ENCODE results near the gene POU3F1. TPM values are rescaled to one million over a fixed set of nuclear protein-coding genes. Genes with fewer than 3 reads are reported as not detected.

POU3F1 gene
- total RNA-seq, 1 donor from 2014 or later, result 0.45 TPM

DNA sequence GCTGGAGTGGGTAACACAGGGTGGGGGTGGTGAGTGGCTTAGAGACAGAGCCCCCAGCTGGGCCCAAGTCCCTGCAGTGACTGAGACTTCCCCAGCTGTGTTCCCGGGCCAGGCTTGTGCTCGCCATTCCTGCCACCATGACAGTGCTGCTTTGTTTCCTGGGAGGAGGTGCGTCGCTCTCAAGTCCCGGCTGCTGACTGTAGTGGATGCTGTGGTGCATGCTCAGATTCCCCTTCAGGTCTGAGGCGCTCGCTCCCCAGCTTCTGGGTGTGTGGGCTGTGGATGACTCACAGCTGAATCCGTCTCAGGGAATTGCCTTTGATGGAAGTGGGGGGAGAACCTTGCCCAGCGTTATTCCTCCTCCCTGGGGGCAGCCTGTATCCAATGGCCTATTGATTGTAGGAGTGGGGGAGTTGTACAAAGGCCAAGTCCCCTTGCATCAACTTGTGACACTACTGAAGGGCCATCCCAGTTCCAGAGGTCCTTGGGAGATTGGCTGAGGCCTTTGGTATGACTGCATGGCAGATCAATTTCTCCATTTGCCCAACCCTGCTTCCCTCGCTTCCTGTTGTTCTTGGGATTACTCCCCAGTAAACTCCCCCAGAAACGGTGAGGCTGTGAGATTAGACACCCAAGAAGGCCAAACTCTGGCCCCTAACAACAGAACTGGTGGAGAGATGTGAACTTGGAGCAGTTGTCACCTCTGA is 17.8 kb upstream of the POU3F1 start:
- no peak overlapping the region for H3K27ac Mint-ChIP-seq

DNA sequence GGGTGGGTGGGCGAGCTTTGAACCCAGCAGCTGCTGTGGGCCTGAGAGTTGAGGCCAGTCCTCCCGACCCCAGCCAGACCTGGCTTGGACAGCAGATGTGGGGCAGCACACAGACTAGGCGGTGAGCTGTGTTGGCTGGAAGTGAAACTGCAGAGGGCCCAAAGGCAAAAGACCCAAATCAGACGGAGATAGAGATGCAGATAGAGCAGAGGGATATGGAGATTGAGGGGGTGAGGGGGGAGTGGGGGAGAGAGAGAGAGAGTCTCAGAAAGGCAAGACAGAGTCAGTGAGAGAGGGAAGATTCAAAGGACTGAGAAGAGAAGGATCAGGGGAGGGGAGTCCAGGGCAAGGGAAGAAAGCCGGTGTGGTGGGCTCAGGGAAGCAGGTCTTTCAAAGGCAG is 17.0 kb upstream of the POU3F1 start:
- H3K4me1 Mint-ChIP-seq, result no peaks in the 10 kb centered on the region
- no peaks in the 10 kb centered on the region for H3K36me3 Mint-ChIP-seq
- DNase-seq (ENCODE audit: low spot score in 2 of 2, unreplicated experiment in 2 of 2), result no peak
- H3K4me3 Mint-ChIP-seq, result no peak overlapping the region
- peaks cover 89% of the 10 kb centered on the region for H3K27me3 Mint-ChIP-seq (ENCODE audit: low read depth)
- no peak overlapping the region for H3K27ac Mint-ChIP-seq
- no peaks in the 10 kb centered on the region for H3K9me3 Mint-ChIP-seq
- TF ChIP-seq, protein P1, sequence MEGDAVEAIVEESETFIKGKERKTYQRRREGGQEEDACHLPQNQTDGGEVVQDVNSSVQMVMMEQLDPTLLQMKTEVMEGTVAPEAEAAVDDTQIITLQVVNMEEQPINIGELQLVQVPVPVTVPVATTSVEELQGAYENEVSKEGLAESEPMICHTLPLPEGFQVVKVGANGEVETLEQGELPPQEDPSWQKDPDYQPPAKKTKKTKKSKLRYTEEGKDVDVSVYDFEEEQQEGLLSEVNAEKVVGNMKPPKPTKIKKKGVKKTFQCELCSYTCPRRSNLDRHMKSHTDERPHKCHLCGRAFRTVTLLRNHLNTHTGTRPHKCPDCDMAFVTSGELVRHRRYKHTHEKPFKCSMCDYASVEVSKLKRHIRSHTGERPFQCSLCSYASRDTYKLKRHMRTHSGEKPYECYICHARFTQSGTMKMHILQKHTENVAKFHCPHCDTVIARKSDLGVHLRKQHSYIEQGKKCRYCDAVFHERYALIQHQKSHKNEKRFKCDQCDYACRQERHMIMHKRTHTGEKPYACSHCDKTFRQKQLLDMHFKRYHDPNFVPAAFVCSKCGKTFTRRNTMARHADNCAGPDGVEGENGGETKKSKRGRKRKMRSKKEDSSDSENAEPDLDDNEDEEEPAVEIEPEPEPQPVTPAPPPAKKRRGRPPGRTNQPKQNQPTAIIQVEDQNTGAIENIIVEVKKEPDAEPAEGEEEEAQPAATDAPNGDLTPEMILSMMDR (IDR thresholded peaks at IDR 0.05; ENCODE audit: unreplicated experiment), result no peak

More for the DNA sequence above, 17.8 kb upstream of the POU3F1 start:
- Mint-ChIP-seq H3K4me3 (no peak overlapping the region), H3K9me3 (no peaks in the 10 kb centered on the region), H3K4me1 (no peaks in the 10 kb centered on the region), H3K27me3 (ENCODE audit: low read depth) (peaks cover 87% of the 10 kb centered on the region), H3K36me3 (no peaks in the 10 kb centered on the region)
- DNase-seq (ENCODE audit: low spot score in 2 of 2, unreplicated experiment in 2 of 2), result no peak
- TF ChIP-seq, protein P1 (IDR thresholded peaks at IDR 0.05; ENCODE audit: unreplicated experiment), result no peak

DNA sequence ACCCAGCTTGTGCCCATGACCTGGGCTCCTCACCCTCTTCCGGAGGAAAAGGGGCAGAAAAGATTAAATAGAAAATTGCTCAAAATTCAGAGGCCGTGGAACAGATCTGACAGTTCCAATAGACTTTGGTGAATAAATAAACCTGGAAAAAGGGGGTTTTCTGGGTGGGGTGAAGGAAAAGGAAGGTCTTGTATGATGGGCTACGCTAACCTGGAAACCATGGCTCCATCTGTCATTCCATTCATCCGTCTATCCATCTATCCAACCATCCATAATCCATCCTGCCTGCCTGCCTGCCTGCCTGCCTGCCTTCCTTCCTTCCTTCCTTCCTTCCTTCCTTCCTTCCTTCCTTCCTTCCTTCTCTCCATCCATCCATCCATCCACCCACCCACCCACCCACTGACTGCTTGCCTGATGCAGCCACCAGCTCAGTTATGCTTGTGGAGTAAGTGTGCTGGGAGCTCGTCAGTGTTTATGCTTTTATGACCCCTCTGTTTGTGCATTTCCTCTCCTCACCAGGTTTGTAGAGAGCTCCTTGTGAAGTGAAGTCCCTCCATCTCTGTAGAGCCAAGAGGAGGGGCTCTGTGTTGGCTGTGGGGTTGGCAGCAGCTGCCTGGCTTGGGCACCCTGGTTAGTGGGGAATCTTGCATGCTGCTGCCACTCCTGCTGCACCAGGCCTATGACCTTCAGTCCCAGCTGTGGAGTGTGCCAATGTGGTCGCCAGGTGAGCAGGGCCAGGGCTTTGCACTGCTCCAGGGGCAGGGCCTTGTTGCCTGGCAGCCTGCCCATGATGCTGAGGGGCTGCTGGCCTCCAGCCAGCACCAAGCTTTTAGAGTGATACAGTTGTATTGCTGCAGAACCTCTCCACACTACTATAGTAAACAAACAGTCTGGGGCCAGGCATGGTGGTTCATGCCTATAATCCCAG is 16.0 kb upstream of the POU3F1 start:
- no peaks in the 10 kb centered on the region for H3K36me3 Mint-ChIP-seq
- no peaks in the 10 kb centered on the region for H3K9me3 Mint-ChIP-seq
- TF ChIP-seq, protein P1 (IDR thresholded peaks at IDR 0.05; ENCODE audit: unreplicated experiment), result no peak
- no peak overlapping the region for H3K4me3 Mint-ChIP-seq
- no peak overlapping the region for H3K27ac Mint-ChIP-seq
- peaks cover 84% of the 10 kb centered on the region for H3K27me3 Mint-ChIP-seq (ENCODE audit: low read depth)
- DNase-seq (ENCODE audit: low spot score in 2 of 2, unreplicated experiment in 2 of 2), result no peak
- no peaks in the 10 kb centered on the region for H3K4me1 Mint-ChIP-seq

DNA sequence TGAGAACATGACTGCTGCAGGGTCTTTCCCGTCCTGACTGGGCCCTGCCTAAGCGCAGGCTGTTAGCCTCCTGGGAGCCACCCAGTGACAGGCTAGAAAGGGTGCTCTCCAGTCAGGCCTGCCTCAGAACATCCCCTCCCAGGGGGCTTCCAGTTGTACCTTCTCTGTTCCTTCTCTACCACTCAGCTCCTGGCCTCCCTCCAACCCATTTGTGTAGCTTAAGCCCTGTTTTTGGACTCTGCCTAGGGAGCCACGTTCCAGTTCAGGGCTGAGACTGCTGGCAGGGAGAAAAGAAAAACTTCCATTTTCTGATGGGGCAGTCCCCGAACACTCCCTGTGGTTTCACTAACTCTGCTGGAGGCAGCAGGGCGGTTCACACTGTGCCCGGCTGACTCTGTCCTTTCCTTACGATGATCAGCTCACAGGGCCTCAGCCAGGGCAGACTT is 15.3 kb upstream of the POU3F1 start:
- Mint-ChIP-seq H3K27me3 (ENCODE audit: low read depth) (peaks cover 84% of the 10 kb centered on the region), H3K4me1 (no peaks in the 10 kb centered on the region), H3K36me3 (no peaks in the 10 kb centered on the region), H3K9me3 (no peaks in the 10 kb centered on the region), H3K27ac (no peak overlapping the region), H3K4me3 (no peak overlapping the region)
- no peak for DNase-seq (ENCODE audit: low spot score in 2 of 2, unreplicated experiment in 2 of 2)
- TF ChIP-seq, protein P1 (IDR thresholded peaks at IDR 0.05; ENCODE audit: unreplicated experiment), result no peak

DNA sequence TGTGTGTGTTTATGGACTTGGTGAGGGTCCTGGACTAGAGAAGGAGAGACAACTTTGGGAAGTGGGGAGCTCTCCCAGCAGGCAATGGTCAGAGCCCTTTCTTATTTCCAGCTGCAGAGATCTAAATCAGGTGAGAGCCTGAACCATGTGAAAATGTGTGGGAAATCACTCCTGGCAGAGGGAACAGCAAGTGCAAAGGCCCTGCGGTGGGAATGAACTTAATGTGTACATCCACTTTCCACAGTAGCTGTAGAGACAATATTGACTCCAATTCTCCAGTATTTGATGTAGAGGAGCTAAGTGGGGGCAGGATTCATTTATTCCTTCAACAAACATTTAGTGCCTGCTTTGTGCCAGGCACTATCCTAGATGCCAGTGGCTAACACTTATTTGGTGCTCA is 14.7 kb upstream of the POU3F1 start:
- TF ChIP-seq, protein P1 (IDR thresholded peaks at IDR 0.05; ENCODE audit: unreplicated experiment), result no peak
- H3K36me3 Mint-ChIP-seq, result no peaks in the 10 kb centered on the region
- no peak for DNase-seq (ENCODE audit: low spot score in 2 of 2, unreplicated experiment in 2 of 2)
- H3K4me3 Mint-ChIP-seq, result no peak overlapping the region
- no peaks in the 10 kb centered on the region for H3K4me1 Mint-ChIP-seq
- peaks cover 84% of the 10 kb centered on the region for H3K27me3 Mint-ChIP-seq (ENCODE audit: low read depth)
- no peak overlapping the region for H3K27ac Mint-ChIP-seq
- no peaks in the 10 kb centered on the region for H3K9me3 Mint-ChIP-seq

Data from mesothelial cell of epicardium (in vitro differentiated cells).